ENCODE data around the gene CCDC85C.

Gene CCDC85C

GRCh38 chr14:99592394-99592793 is 11.6 kb downstream of the CCDC85C start:
- Histone ChIP-seq H3K36me3 (peaks cover 16% of the 10 kb centered on the region), H3K4me3 (ENCODE audit: low read depth, low read length) (no peak overlapping the region), H3K9me3 (no peaks in the 10 kb centered on the region), H3K27me3 (no peaks in the 10 kb centered on the region), H3K4me1 (peaks cover 68% of the 10 kb centered on the region)
- TF ChIP-seq CTCF (IDR thresholded peaks at IDR 0.05; ENCODE audit: low read depth, low read length) = no peak
- DNase-seq = no peak

- no peak for TF ChIP-seq CTCF (IDR thresholded peaks at IDR 0.05; ENCODE audit: low read depth, low read length)
- peaks cover 65% of the 10 kb centered on the region for H3K4me1 ChIP-seq
- peak; percentile 71 for DNase-seq
Observed at GRCh38 chr14:99590746-99591555, 13.1 kb downstream of the CCDC85C start.

GRCh38 chr14:99589651-99590530 is 14.1 kb downstream of the CCDC85C start:
- peaks cover 57% of the 10 kb centered on the region for H3K4me1 ChIP-seq
- H3K36me3 ChIP-seq = peaks cover 12% of the 10 kb centered on the region
- H3K4me3 ChIP-seq (ENCODE audit: low read depth, low read length) = no peak overlapping the region
- H3K9me3 ChIP-seq = no peaks in the 10 kb centered on the region
- no peak for TF ChIP-seq CTCF (IDR thresholded peaks at IDR 0.05; ENCODE audit: low read depth, low read length)
- H3K27me3 ChIP-seq = no peaks in the 10 kb centered on the region
- DNase-seq = no peak

More at GRCh38 chr14:99590746-99591555, 13.1 kb downstream of the CCDC85C start:
- Histone ChIP-seq H3K4me3 (ENCODE audit: low read depth, low read length) (peak overlapping the region; percentile 19; the same call in 1 of the 2 replicates), H3K27me3 (no peaks in the 10 kb centered on the region), H3K36me3 (peaks cover 16% of the 10 kb centered on the region), H3K9me3 (no peaks in the 10 kb centered on the region)

- H3K4me1 ChIP-seq = peaks cover 57% of the 10 kb centered on the region
- no peak for DNase-seq
- H3K36me3 ChIP-seq = peaks cover 7% of the 10 kb centered on the region
- H3K4me3 ChIP-seq (ENCODE audit: low read depth, low read length) = no peak overlapping the region
- H3K27me3 ChIP-seq = no peaks in the 10 kb centered on the region
- no peaks in the 10 kb centered on the region for H3K9me3 ChIP-seq
- TF ChIP-seq CTCF (IDR thresholded peaks at IDR 0.05; ENCODE audit: low read depth, low read length) = no peak
Observed at GRCh38 chr14:99589031-99589441, 15.0 kb downstream of the CCDC85C start.

- no peaks in the 10 kb centered on the region for H3K9me3 ChIP-seq
- H3K4me3 ChIP-seq (ENCODE audit: low read depth, low read length) = no peak overlapping the region
- H3K27me3 ChIP-seq = no peaks in the 10 kb centered on the region
- peaks cover 7% of the 10 kb centered on the region for H3K36me3 ChIP-seq
- no peak for TF ChIP-seq CTCF (IDR thresholded peaks at IDR 0.05; ENCODE audit: low read depth, low read length)
- DNase-seq = no peak
- H3K4me1 ChIP-seq = peaks cover 57% of the 10 kb centered on the region
Observed at GRCh38 chr14:99587460-99588278, 16.3 kb downstream of the CCDC85C start.
